ENCODE data around the gene CACNB2. TPM values are rescaled to one million over a fixed set of nuclear protein-coding genes. Genes with fewer than 3 reads are reported as not detected.

The CACNB2 gene
- total and polyA plus RNA-seq, 12 donors: 4.3 to 82.3 (median 12.9) TPM

- Histone ChIP-seq H3K4me3 (no peak overlapping the region), H3K9me3 (replicated peaks in 1 of 3) (no peaks in the 10 kb centered on the region), H3K36me3 (replicated peaks in 1 of 2) (no peaks in the 10 kb centered on the region), H3K4me1 (replicated peaks in 1 of 2) (no peaks in the 10 kb centered on the region), H3K27ac (no peak overlapping the region), H3K27me3 (no peaks in the 10 kb centered on the region)
- intact Hi-C loops (cut with DNase I): no loop called here
- no peak for DNase-seq
- no peak for TF ChIP-seq POLR2A (IDR thresholded peaks at IDR 0.05)
- TF ChIP-seq CTCF (IDR thresholded peaks at IDR 0.05): no peak
- WGBS, 4 donors: 75 to 89% (median 83%) methylated on average over 5 of the region's 5 CpGs
Measured at GRCh38 chr10:18264466-18265050, 124.3 kb downstream of the CACNB2 start.

GRCh38 chr10:18268005-18268404 lies 127.8 kb downstream of the CACNB2 start:
- intact Hi-C loops (cut with DNase I): no loop called here
- Histone ChIP-seq H3K4me1 (replicated peaks in 1 of 2) (no peaks in the 10 kb centered on the region), H3K9me3 (replicated peaks in 1 of 3) (no peaks in the 10 kb centered on the region), H3K4me3 (no peak overlapping the region), H3K27ac (no peak overlapping the region), H3K27me3 (no peaks in the 10 kb centered on the region), H3K36me3 (replicated peaks in 1 of 2) (no peaks in the 10 kb centered on the region)
- TF ChIP-seq POLR2A (IDR thresholded peaks at IDR 0.05) (no peak), CTCF (IDR thresholded peaks at IDR 0.05) (no peak)
- no peak for DNase-seq
- 81 to 91% (median 87%) methylated on average over 3 of the region's 3 CpGs for WGBS, 4 donors

GRCh38 chr10:18271491-18271890 lies 131.3 kb downstream of the CACNB2 start:
- 74 to 82% (median 80%) methylated on average over 3 of the region's 3 CpGs for WGBS, 4 donors
- intact Hi-C loops (cut with DNase I): no loop called here

DNA sequence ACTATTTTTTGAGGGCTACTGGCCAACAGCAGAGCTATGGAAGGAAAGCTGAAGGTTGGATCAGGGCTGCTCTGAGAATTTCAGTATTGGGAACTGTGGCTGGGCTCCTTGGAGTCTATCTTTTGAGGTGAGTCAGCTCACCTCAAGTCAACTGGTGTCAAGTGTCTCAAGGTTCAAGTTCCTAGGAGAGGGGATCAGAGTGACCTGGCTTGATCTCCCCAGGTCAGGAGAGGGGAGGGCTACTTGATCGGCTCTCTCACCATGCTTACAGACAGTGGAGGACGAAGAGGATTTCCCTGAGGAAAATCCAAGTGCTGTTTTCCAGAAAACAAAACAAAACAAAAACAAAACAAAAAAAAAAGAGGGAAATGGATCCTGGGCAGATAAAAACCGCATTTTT lies 132.8 kb downstream of the CACNB2 start:
- TF ChIP-seq POLR2A (IDR thresholded peaks at IDR 0.05) (no peak), CTCF (IDR thresholded peaks at IDR 0.05) (no peak)
- WGBS, 4 donors: 82 to 89% (median 87%) methylated on average over 3 of the region's 3 CpGs
- Histone ChIP-seq H3K4me3 (no peak overlapping the region), H3K9me3 (replicated peaks in 1 of 3) (no peaks in the 10 kb centered on the region), H3K27ac (no peak overlapping the region), H3K27me3 (no peaks in the 10 kb centered on the region), H3K36me3 (replicated peaks in 1 of 2) (no peaks in the 10 kb centered on the region), H3K4me1 (replicated peaks in 1 of 2) (no peaks in the 10 kb centered on the region)
- no peak for DNase-seq
- intact Hi-C loops (cut with DNase I): no loop called here

More at GRCh38 chr10:18271491-18271890, 131.3 kb downstream of the CACNB2 start:
- Histone ChIP-seq H3K4me1 (replicated peaks in 1 of 2) (no peaks in the 10 kb centered on the region), H3K27ac (no peak overlapping the region), H3K27me3 (no peaks in the 10 kb centered on the region), H3K9me3 (replicated peaks in 1 of 3) (no peaks in the 10 kb centered on the region), H3K36me3 (replicated peaks in 1 of 2) (no peaks in the 10 kb centered on the region), H3K4me3 (no peak overlapping the region)
- TF ChIP-seq CTCF (IDR thresholded peaks at IDR 0.05): no peak
- no peak for TF ChIP-seq POLR2A (IDR thresholded peaks at IDR 0.05)
- DNase-seq: no peak

Measured in adrenal gland (tissue), 12 donors.